Measurements from ENCODE around the gene CIC. TPM values are rescaled to one million over a fixed set of nuclear protein-coding genes. Genes with fewer than 3 reads are reported as not detected.

CIC gene
- total RNA-seq, 4 donors from 2014 or later, result 25.1 to 54.9 (median 27.9) TPM

- TF ChIP-seq CTCF (IDR thresholded peaks at IDR 0.05), result no peak
- peak in 2 of 4 donors; percentile 28 to 54 for TF ChIP-seq POLR2A (IDR thresholded peaks at IDR 0.05)
- no peak for DNase-seq
- H3K4me3 ChIP-seq, result peak overlapping the region; percentile 41 to 87 (median 64)
- WGBS, 2 donors, result no CpG with 5 or more reads among the region's 76 CpGs
- peak overlapping the region; percentile 80 to 99 (median 91) for H3K27ac ChIP-seq
- H3K9me3 ChIP-seq, result no peaks in the 10 kb centered on the region
- intact Hi-C loops (cut with DNase I), result no loop called here
- H3K4me1 ChIP-seq, result peaks cover 54 to 80% (median 60%) of the 10 kb centered on the region in 3 donors
- H3K36me3 ChIP-seq, result peaks cover 17 to 25% (median 23%) of the 10 kb centered on the region in 3 donors
- H3K27me3 ChIP-seq, result no peaks in the 10 kb centered on the region
These were observed 15.0 kb downstream of the CIC start for GRCh38 chr19:42284066-42284501.

DNA sequence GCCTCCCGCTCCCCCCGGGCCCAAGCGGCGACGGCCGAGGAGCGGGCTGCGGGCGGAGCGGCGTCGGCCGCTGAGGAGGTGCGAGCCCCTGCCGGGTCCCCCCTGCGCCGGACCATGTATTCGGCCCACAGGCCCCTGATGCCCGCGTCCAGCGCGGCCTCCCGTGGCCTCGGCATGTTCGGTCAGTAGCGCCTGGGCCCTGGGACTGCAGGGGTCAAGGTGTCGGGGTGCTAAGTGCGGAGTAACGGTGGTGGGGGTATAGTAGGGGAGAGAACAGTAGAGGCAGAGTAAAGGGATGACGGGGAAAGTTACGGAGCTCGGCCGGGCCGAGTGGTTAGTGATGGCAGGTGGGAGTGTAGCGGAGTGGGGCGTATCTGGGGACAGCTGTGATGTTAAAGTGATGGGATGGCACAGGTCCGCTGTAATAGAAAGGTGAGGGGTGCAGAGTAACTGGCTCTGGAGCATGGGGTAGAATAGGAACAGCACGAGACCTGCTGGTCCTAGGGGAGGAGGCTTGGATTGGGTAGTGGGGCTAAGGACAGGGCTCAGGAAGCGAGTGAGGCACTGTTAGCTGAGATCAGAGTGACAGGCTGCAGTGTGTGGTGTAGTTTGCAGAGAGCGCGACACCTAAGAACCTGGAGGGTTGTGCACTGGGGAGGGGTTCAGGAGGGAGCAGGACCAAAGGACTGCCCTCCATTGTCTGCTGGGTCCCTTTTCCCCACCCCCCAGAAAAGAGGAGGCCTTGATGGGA lies 15.7 kb downstream of the CIC start:
- Histone ChIP-seq H3K27ac (peak overlapping the region; percentile 84 to 99 (median 92)), H3K4me3 (peak overlapping the region; percentile 31 to 87 (median 64)), H3K27me3 (no peaks in the 10 kb centered on the region), H3K4me1 (peaks cover 47 to 73% (median 57%) of the 10 kb centered on the region in 3 donors), H3K9me3 (no peaks in the 10 kb centered on the region), H3K36me3 (peaks cover 24 to 32% (median 30%) of the 10 kb centered on the region in 3 donors)
- DNase-seq, result no peak
- 6 to 7% methylated on average over 12 to 20 of the region's 41 CpGs for WGBS, 2 donors
- intact Hi-C loops (cut with DNase I), result no loop called here
- TF ChIP-seq POLR2A (IDR thresholded peaks at IDR 0.05) (no peak), CTCF (IDR thresholded peaks at IDR 0.05) (no peak)

- 10 to 33% methylated on average over 3 to 5 of the region's 5 CpGs for WGBS, 2 donors
- intact Hi-C loops (cut with DNase I), result no loop called here
These were observed 16.5 kb downstream of the CIC start for GRCh38 chr19:42285541-42285941.

GRCh38 chr19:42285988-42286348 lies 16.9 kb downstream of the CIC start:
- peaks cover 45 to 69% (median 51%) of the 10 kb centered on the region in 3 donors for H3K4me1 ChIP-seq
- H3K27me3 ChIP-seq, result no peaks in the 10 kb centered on the region
- WGBS, 2 donors, result 25 to 49% methylated on average over 4 to 6 of the region's 6 CpGs
- DNase-seq, result no peak
- peaks cover 35 to 44% (median 42%) of the 10 kb centered on the region in 3 donors for H3K36me3 ChIP-seq
- H3K27ac ChIP-seq, result peak overlapping the region; percentile 84 to 98 (median 84)
- TF ChIP-seq CTCF (IDR thresholded peaks at IDR 0.05) (no peak), POLR2A (IDR thresholded peaks at IDR 0.05) (no peak)
- H3K9me3 ChIP-seq, result no peaks in the 10 kb centered on the region
- intact Hi-C loops (cut with DNase I), result no loop called here
- peak overlapping the region in 2 of 4 donors; percentile 71 to 87 for H3K4me3 ChIP-seq

More at GRCh38 chr19:42285541-42285941, 16.5 kb downstream of the CIC start:
- Histone ChIP-seq H3K9me3 (no peaks in the 10 kb centered on the region), H3K4me3 (peak overlapping the region in 2 of 4 donors; percentile 71 to 87), H3K27me3 (no peaks in the 10 kb centered on the region), H3K27ac (peak overlapping the region; percentile 84 to 98 (median 84)), H3K36me3 (peaks cover 31 to 40% (median 37%) of the 10 kb centered on the region in 3 donors), H3K4me1 (peaks cover 47 to 69% (median 55%) of the 10 kb centered on the region in 3 donors)
- no peak for DNase-seq
- TF ChIP-seq POLR2A (IDR thresholded peaks at IDR 0.05) (no peak), CTCF (IDR thresholded peaks at IDR 0.05) (no peak)

DNA sequence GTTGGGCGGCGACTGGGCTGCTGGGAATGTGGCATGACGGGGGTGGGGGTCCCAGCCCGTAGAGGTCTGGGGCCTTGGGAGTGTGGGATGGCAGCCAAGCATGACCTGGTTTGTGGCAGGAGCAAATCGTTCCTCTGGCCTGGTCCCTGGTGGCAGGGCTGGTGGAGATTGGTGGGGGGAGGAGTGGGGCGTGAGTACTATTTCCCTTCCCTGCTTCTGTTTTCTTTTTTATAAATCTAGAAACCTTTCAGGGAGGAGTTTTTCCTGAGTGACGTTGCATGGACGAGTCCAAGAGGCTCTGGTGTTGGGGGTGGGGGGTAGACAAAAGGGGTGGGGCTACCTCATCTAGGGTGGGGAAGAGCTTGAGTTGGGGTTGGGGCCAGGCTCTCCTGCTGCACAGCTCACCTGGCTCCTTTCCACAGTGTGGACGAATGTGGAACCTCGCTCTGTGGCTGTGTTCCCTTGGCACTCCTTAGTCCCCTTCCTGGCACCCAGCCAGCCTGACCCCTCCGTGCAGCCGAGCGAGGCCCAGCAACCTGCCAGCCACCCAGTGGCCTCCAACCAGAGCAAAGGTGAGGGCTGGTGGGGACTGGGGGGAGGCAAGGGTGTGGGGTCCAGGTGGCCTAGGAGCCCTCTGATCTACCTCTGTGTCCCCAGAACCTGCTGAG lies 17.4 kb downstream of the CIC start:
- H3K4me3 ChIP-seq, result peak overlapping the region in 2 of 4 donors; percentile 71 to 87

More for the DNA sequence above, 17.4 kb downstream of the CIC start:
- 23 to 35% methylated on average over 8 to 11 of the region's 13 CpGs for WGBS, 2 donors
- Histone ChIP-seq H3K27ac (peak overlapping the region; percentile 84 to 98 (median 84)), H3K36me3 (peaks cover 39 to 49% (median 46%) of the 10 kb centered on the region in 3 donors), H3K27me3 (no peaks in the 10 kb centered on the region), H3K9me3 (no peaks in the 10 kb centered on the region), H3K4me1 (peaks cover 40 to 69% (median 51%) of the 10 kb centered on the region in 3 donors)
- DNase-seq, result no peak
- TF ChIP-seq POLR2A (IDR thresholded peaks at IDR 0.05) (no peak), CTCF (IDR thresholded peaks at IDR 0.05) (no peak)
- intact Hi-C loops (cut with DNase I), result no loop called here

Data from esophagus squamous epithelium (tissue), 5 donors.